Measurements from ENCODE around the gene ARID1B.

ARID1B gene

DNA sequence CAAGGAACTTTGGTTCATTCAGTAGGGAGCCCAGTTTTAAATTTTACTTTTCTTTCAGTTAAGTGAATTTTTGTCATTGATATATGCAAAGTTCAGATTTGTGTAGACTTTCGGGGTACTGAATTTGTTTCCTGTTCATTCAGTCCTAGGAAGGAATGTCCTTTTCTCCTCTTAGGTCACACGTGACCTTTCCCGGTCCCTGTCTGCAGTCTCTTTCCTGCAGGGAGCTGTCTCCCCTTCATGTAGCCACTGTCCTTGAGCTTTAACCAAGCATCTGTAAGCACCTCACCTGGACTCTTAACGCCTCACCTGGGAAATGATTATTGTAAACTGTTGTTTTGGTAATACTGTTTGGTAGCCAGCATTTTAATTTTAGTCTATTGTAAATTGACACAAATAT, 190.7 kb downstream of the ARID1B start:
- no peak for DNase-seq
- Histone ChIP-seq H3K9me3 (ENCODE audit: control extremely low read depth in 1 of 5, control insufficient read depth in 4 of 5, insufficient read depth in 2 of 5, low read depth in 1 of 5, low read length in 4 of 5) (no peaks in the 10 kb centered on the region), H3K36me3 (ENCODE audit: control insufficient read depth in 4 of 4, insufficient read depth in 4 of 4, low read length in 3 of 4) (peaks cover 0 to 4% (median 1%) of the 10 kb centered on the region in 4 experiments), H3K4me3 (ENCODE audit: control insufficient read depth in 1 of 7, extremely low read depth in 1 of 7, insufficient read depth in 4 of 7, low read depth in 2 of 7, low read length in 6 of 7) (no peak overlapping the region), H3K27ac (ENCODE audit: insufficient read depth in 1 of 2, low read depth in 1 of 2, low read length in 2 of 2, poor library complexity in 1 of 2, severe bottlenecking in 2 of 2) (no peak overlapping the region), H3K27me3 (replicated peaks in 2 of 5; ENCODE audit: control insufficient read depth in 4 of 5, insufficient read depth in 5 of 5, low read length in 4 of 5) (no peaks in the 10 kb centered on the region), H3K4me1 (ENCODE audit: control extremely low read depth in 1 of 4, control insufficient read depth in 4 of 4, insufficient read depth in 4 of 4, low read length in 3 of 4) (peaks cover 7 to 31% (median 19%) of the 10 kb centered on the region in 4 experiments)
- CTCF ChIA-PET: interaction anchor here (1.2 kb wide), 2 partner anchors 13 to 14 kb away, joined by 3 to 4 read pairs; no protein-coding TSS in a partner anchor
- POLR2A ChIA-PET: no interaction called here
- WGBS (ENCODE audit: insufficient coverage): 100% methylated on average over 3 of the region's 4 CpGs

- POLR2A ChIA-PET: no interaction called here
These were observed 192.1 kb downstream of the ARID1B start for GRCh38 chr6:156969233-156969632.

DNA sequence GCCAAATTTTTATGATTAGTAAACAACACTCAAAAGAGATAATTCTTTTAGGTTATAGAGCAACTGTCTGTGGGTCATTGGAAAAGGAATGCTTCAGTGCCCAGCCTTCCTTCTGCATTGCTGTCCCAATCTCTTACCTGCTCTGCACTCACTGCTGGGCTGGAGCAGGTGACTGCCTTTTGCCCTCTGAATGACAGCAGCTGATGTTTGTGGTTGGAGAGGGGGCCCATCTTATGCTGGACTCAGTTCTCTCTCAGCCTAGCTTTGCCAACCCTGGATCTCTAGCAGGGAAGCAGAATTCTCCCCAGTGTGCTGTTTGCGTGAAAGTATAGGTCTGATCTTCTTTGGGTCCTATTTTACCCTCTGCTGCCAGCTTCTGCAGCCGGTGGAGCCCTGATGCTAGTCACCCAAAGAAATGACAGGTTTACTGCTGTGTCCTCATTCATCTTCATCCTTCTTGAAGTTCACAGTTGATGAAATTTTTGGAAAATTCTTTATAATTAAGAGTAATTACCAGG, 193.5 kb downstream of the ARID1B start:
- 100% methylated on average over 1 of the region's 2 CpGs for WGBS (ENCODE audit: insufficient coverage)
- DNase-seq: no peak
- H3K4me1 ChIP-seq (ENCODE audit: control extremely low read depth in 1 of 4, control insufficient read depth in 4 of 4, insufficient read depth in 4 of 4, low read length in 3 of 4): peaks cover 9 to 41% (median 17%) of the 10 kb centered on the region in 4 experiments
- H3K27ac ChIP-seq (ENCODE audit: insufficient read depth in 1 of 2, low read depth in 1 of 2, low read length in 2 of 2, poor library complexity in 1 of 2, severe bottlenecking in 2 of 2): no peak overlapping the region
- H3K36me3 ChIP-seq (ENCODE audit: control insufficient read depth in 4 of 4, insufficient read depth in 4 of 4, low read length in 3 of 4): peaks cover 0 to 4% (median 1%) of the 10 kb centered on the region in 4 experiments
- H3K27me3 ChIP-seq (replicated peaks in 2 of 5; ENCODE audit: control insufficient read depth in 4 of 5, insufficient read depth in 5 of 5, low read length in 4 of 5): no peaks in the 10 kb centered on the region
- no peak overlapping the region for H3K4me3 ChIP-seq (ENCODE audit: control insufficient read depth in 1 of 7, extremely low read depth in 1 of 7, insufficient read depth in 4 of 7, low read depth in 2 of 7, low read length in 6 of 7)
- POLR2A ChIA-PET: no interaction called here
- CTCF ChIA-PET: interaction anchor here (1.5 to 1.6 kb wide), 3 partner anchors 11 to 31 kb away, joined by 3 to 4 read pairs (median 4); no protein-coding TSS in a partner anchor
- no peaks in the 10 kb centered on the region for H3K9me3 ChIP-seq (ENCODE audit: control extremely low read depth in 1 of 5, control insufficient read depth in 4 of 5, insufficient read depth in 2 of 5, low read depth in 1 of 5, low read length in 4 of 5)

More at GRCh38 chr6:156969233-156969632, 192.1 kb downstream of the ARID1B start:
- Histone ChIP-seq H3K27ac (ENCODE audit: insufficient read depth in 1 of 2, low read depth in 1 of 2, low read length in 2 of 2, poor library complexity in 1 of 2, severe bottlenecking in 2 of 2) (no peak overlapping the region), H3K36me3 (ENCODE audit: control insufficient read depth in 4 of 4, insufficient read depth in 4 of 4, low read length in 3 of 4) (peaks cover 0 to 4% (median 1%) of the 10 kb centered on the region in 4 experiments), H3K9me3 (ENCODE audit: control extremely low read depth in 1 of 5, control insufficient read depth in 4 of 5, insufficient read depth in 2 of 5, low read depth in 1 of 5, low read length in 4 of 5) (no peaks in the 10 kb centered on the region), H3K4me1 (ENCODE audit: control extremely low read depth in 1 of 4, control insufficient read depth in 4 of 4, insufficient read depth in 4 of 4, low read length in 3 of 4) (peaks cover 7 to 41% (median 17%) of the 10 kb centered on the region in 4 experiments), H3K4me3 (ENCODE audit: control insufficient read depth in 1 of 7, extremely low read depth in 1 of 7, insufficient read depth in 4 of 7, low read depth in 2 of 7, low read length in 6 of 7) (no peak overlapping the region), H3K27me3 (replicated peaks in 2 of 5; ENCODE audit: control insufficient read depth in 4 of 5, insufficient read depth in 5 of 5, low read length in 4 of 5) (no peaks in the 10 kb centered on the region)
- 95% methylated on average over 4 of the region's 5 CpGs for WGBS (ENCODE audit: insufficient coverage)
- no peak for DNase-seq
- CTCF ChIA-PET: interaction anchor here (0.8 to 1.6 kb wide), 2 partner anchors 8 to 14 kb away, joined by 3 read pairs; no protein-coding TSS in a partner anchor

DNA sequence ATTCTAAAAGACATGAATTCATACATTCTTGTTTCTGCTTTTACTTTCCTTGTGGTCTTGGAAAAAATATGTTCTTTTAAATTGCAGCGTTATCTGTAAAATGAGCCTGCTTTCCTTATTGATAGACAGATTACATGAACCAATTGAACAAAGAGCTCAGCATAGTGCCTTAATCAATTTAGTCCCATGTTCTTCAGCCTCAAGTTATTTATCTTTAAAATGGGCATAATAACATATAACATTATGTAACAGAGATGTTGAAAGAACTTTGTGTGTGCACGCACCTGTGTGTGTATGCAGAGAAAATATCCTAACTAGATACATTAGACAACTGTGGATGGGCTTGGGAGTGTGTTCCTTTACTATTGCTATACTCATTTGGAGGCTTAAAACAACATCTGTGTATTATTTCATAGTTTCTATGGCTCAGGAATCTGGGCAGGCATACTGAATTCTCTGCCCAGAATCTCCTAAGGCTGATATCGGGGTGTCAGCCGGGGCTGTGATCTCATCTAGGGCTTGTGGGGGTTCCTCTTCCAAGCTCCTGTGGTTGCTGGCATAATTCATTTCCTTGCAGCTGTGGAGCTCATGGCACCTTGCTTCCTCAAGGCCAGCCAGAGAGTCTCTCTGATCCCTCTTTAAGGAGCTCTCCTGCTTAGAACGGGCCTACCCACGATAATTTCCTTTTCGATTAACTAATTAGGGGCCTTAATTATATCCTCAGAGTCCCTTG, 194.1 kb downstream of the ARID1B start:
- peak; percentile 39 to 85 (median 78) for DNase-seq
- Histone ChIP-seq H3K9me3 (ENCODE audit: control extremely low read depth in 1 of 5, control insufficient read depth in 4 of 5, insufficient read depth in 2 of 5, low read depth in 1 of 5, low read length in 4 of 5) (no peaks in the 10 kb centered on the region), H3K27ac (ENCODE audit: insufficient read depth in 1 of 2, low read depth in 1 of 2, low read length in 2 of 2, poor library complexity in 1 of 2, severe bottlenecking in 2 of 2) (peak overlapping the region in 1 of 2 experiments; percentile 37), H3K27me3 (replicated peaks in 2 of 5; ENCODE audit: control insufficient read depth in 4 of 5, insufficient read depth in 5 of 5, low read length in 4 of 5) (no peaks in the 10 kb centered on the region), H3K4me3 (ENCODE audit: control insufficient read depth in 1 of 7, extremely low read depth in 1 of 7, insufficient read depth in 4 of 7, low read depth in 2 of 7, low read length in 6 of 7) (peak overlapping the region in 1 of 7 experiments; percentile 2), H3K4me1 (ENCODE audit: control extremely low read depth in 1 of 4, control insufficient read depth in 4 of 4, insufficient read depth in 4 of 4, low read length in 3 of 4) (peaks cover 9 to 46% (median 17%) of the 10 kb centered on the region in 4 experiments), H3K36me3 (ENCODE audit: control insufficient read depth in 4 of 4, insufficient read depth in 4 of 4, low read length in 3 of 4) (peaks cover 0 to 4% (median 1%) of the 10 kb centered on the region in 4 experiments)
- ChIA-PET CTCF (interaction anchor here (1.5 to 1.6 kb wide), 3 partner anchors 10 to 30 kb away, joined by 3 to 4 read pairs (median 4); no protein-coding TSS in a partner anchor), POLR2A (no interaction called here)
- 18% methylated on average over 3 of the region's 7 CpGs for WGBS (ENCODE audit: insufficient coverage)

DNA sequence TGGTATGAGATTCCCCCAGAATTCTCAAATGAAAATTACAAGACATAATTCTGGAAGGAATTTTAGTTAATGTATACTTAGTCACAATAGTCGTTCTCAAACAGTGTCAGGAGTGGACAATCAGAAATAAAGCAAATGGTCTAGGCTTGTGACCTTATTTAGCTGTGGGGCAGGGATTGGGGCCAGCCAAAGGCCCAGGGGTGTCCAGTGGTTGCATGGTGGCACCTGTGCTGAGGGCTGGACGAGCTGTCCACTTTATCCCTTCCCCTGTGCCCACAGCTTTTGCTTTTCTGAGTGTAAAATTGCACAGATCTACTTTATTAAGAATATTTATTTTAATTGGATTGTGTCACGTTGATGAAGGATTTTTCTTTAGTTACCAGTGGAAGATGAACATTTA, 195.0 kb downstream of the ARID1B start:
- 55% methylated on average over 2 of the region's 3 CpGs for WGBS (ENCODE audit: insufficient coverage)
- peaks cover 9 to 46% (median 17%) of the 10 kb centered on the region in 4 experiments for H3K4me1 ChIP-seq (ENCODE audit: control extremely low read depth in 1 of 4, control insufficient read depth in 4 of 4, insufficient read depth in 4 of 4, low read length in 3 of 4)
- CTCF ChIA-PET: interaction anchor here (1.5 to 1.6 kb wide), 2 partner anchors 10 to 29 kb away, joined by 3 to 4 read pairs; no protein-coding TSS in a partner anchor
- POLR2A ChIA-PET: no interaction called here
- H3K4me3 ChIP-seq (ENCODE audit: control insufficient read depth in 1 of 7, extremely low read depth in 1 of 7, insufficient read depth in 4 of 7, low read depth in 2 of 7, low read length in 6 of 7): no peak overlapping the region
- H3K27ac ChIP-seq (ENCODE audit: insufficient read depth in 1 of 2, low read depth in 1 of 2, low read length in 2 of 2, poor library complexity in 1 of 2, severe bottlenecking in 2 of 2): peak overlapping the region in 1 of 2 experiments; percentile 37
- no peaks in the 10 kb centered on the region for H3K27me3 ChIP-seq (replicated peaks in 2 of 5; ENCODE audit: control insufficient read depth in 4 of 5, insufficient read depth in 5 of 5, low read length in 4 of 5)
- H3K36me3 ChIP-seq (ENCODE audit: control insufficient read depth in 4 of 4, insufficient read depth in 4 of 4, low read length in 3 of 4): peaks cover 0 to 4% (median 1%) of the 10 kb centered on the region in 4 experiments
- H3K9me3 ChIP-seq (ENCODE audit: control extremely low read depth in 1 of 5, control insufficient read depth in 4 of 5, insufficient read depth in 2 of 5, low read depth in 1 of 5, low read length in 4 of 5): no peaks in the 10 kb centered on the region
- DNase-seq: no peak

- H3K4me3 ChIP-seq (ENCODE audit: control insufficient read depth in 1 of 7, extremely low read depth in 1 of 7, insufficient read depth in 4 of 7, low read depth in 2 of 7, low read length in 6 of 7): no peak overlapping the region
- no peaks in the 10 kb centered on the region for H3K9me3 ChIP-seq (ENCODE audit: control extremely low read depth in 1 of 5, control insufficient read depth in 4 of 5, insufficient read depth in 2 of 5, low read depth in 1 of 5, low read length in 4 of 5)
- WGBS (ENCODE audit: insufficient coverage): no CpG with 5 or more reads among the region's 2 CpGs
- ChIA-PET POLR2A (no interaction called here), CTCF (no interaction called here)
- peaks cover 9 to 46% (median 19%) of the 10 kb centered on the region in 4 experiments for H3K4me1 ChIP-seq (ENCODE audit: control extremely low read depth in 1 of 4, control insufficient read depth in 4 of 4, insufficient read depth in 4 of 4, low read length in 3 of 4)
- H3K27me3 ChIP-seq (replicated peaks in 2 of 5; ENCODE audit: control insufficient read depth in 4 of 5, insufficient read depth in 5 of 5, low read length in 4 of 5): no peaks in the 10 kb centered on the region
- no peaks in the 10 kb centered on the region for H3K36me3 ChIP-seq (ENCODE audit: control insufficient read depth in 4 of 4, insufficient read depth in 4 of 4, low read length in 3 of 4)
- H3K27ac ChIP-seq (ENCODE audit: insufficient read depth in 1 of 2, low read depth in 1 of 2, low read length in 2 of 2, poor library complexity in 1 of 2, severe bottlenecking in 2 of 2): no peak overlapping the region
- no peak for DNase-seq
These were observed 197.7 kb downstream of the ARID1B start for GRCh38 chr6:156974830-156975261.

DNA sequence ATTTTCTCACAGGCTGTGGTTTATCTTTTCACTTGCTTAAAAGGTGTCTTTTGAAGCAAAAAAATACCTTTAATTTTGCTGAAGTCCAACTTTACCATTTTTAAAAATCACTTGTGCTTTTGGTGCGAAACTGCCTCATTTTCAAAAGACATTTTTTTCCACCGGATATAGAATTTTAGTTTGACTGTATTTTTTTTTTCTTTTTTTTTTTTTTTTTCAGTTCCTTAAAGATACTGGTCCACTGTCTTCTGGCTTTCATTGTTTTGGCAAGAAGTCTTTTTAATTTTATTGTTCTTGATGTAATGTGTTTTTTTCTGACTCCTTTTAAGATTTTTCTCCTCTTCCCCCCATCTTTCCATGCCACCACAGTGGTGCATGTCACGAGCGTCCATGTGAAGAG, 198.2 kb downstream of the ARID1B start:
- Histone ChIP-seq H3K4me1 (ENCODE audit: control extremely low read depth in 1 of 4, control insufficient read depth in 4 of 4, insufficient read depth in 4 of 4, low read length in 3 of 4) (peaks cover 9 to 47% (median 20%) of the 10 kb centered on the region in 4 experiments), H3K36me3 (ENCODE audit: control insufficient read depth in 4 of 4, insufficient read depth in 4 of 4, low read length in 3 of 4) (no peaks in the 10 kb centered on the region), H3K27ac (ENCODE audit: insufficient read depth in 1 of 2, low read depth in 1 of 2, low read length in 2 of 2, poor library complexity in 1 of 2, severe bottlenecking in 2 of 2) (no peak overlapping the region), H3K9me3 (ENCODE audit: control extremely low read depth in 1 of 5, control insufficient read depth in 4 of 5, insufficient read depth in 2 of 5, low read depth in 1 of 5, low read length in 4 of 5) (no peaks in the 10 kb centered on the region), H3K4me3 (ENCODE audit: control insufficient read depth in 1 of 7, extremely low read depth in 1 of 7, insufficient read depth in 4 of 7, low read depth in 2 of 7, low read length in 6 of 7) (no peak overlapping the region), H3K27me3 (replicated peaks in 2 of 5; ENCODE audit: control insufficient read depth in 4 of 5, insufficient read depth in 5 of 5, low read length in 4 of 5) (no peaks in the 10 kb centered on the region)
- POLR2A ChIA-PET: no interaction called here
- CTCF ChIA-PET: interaction anchor here (1.6 kb wide), 1 partner anchor 26 kb away, joined by 3 read pairs; no protein-coding TSS in a partner anchor
- DNase-seq: no peak
- no CpG with 5 or more reads among the region's 4 CpGs for WGBS (ENCODE audit: insufficient coverage)
